Psoas muscle (tissue), 8 donors: Measurements from ENCODE around the gene GSX2. TPM values are rescaled to one million over a fixed set of nuclear protein-coding genes. Genes with fewer than 3 reads are reported as not detected.

ENCODE experiments used
- ATAC-seq, 4 donors: fragments of 200-7000 bp; cut with Tn5 transposase; one replicate each; pipeline ENCODE4 v1.9.1; 2020; ENCODE audit warnings: moderate library complexity in 3 of 4, mild to moderate bottlenecking in 2 of 4
- DNase-seq, 2 donors: peaks; one replicate each; pipeline ENCODE4 v3.0.0-alpha.2; 2020
- H3K27ac ChIP-seq: fragments of 200-600 bp; one replicate; pipeline ENCODE4 v1.8.0; 2022
- H3K27me3 ChIP-seq, 3 donors: fragments of 200-600 bp in 1 of 3; one replicate each; pipeline versions ENCODE4 v1.6.1 to v1.8.0; 2013 to 2022; ENCODE audit warnings: low read length in 2 of 3, mild to moderate bottlenecking in 2 of 3, moderate library complexity in 1 of 3; ENCODE audit not compliant: insufficient read depth in 3 of 3
- H3K36me3 ChIP-seq, 2 donors: fragments of 200-600 bp in 1 of 2; one replicate each; pipeline versions ENCODE4 v1.6.1 to v1.8.0; 2013 to 2022; ENCODE audit warnings: low read depth in 1 of 2, mild to moderate bottlenecking in 1 of 2, moderate library complexity in 1 of 2; ENCODE audit not compliant: insufficient read depth in 1 of 2
- H3K4me1 ChIP-seq: fragments of 200-600 bp; one replicate; pipeline ENCODE4 v1.8.0; 2022
- H3K4me3 ChIP-seq: fragments of 200-600 bp; one replicate; pipeline ENCODE4 v1.8.0; 2022; ENCODE audit warnings: mild to moderate bottlenecking
- H3K9me3 ChIP-seq: fragments of 200-600 bp; one replicate; pipeline ENCODE4 v1.8.0; 2022
- WGBS, 3 donors: extraction: QIAGEN DNeasy Blood & Tissue Kit; methylation state at CpG; one replicate each; pipeline versions ENCODE4 v1.1.6 to v1.1.7; 2013; 5-methylcytosine and 5-hydroxymethylcytosine counted together
- intact Hi-C, 2 donors: fragments of 100-400 bp; cut with DNase I; formaldehyde crosslinking; loops; one replicate each; pipeline versions ENCODE4 v1.11.0 to v1.14.2; 2022
- polyA plus RNA-seq, 3 donors: library from polyadenylated mRNA; stranded (reverse); fragments of 200-250 nt; gene quantifications; one replicate each; pipeline ENCODE4 v1.2.3, GENCODE V29; 2013
- total RNA-seq, 4 donors: library from RNA; stranded (reverse); fragmentation: NEBNext Ultra II Directional in 2 of 4; extraction: Animal tissue kit (Norgen Biotek cat#: 25700) in 2 of 4; gene quantifications; one replicate each; pipeline versions ENCODE4 v1.2.1 to v1.2.4, GENCODE V29; 2021 to 2023
- TF ChIP-seq, protein P1 (sequence below): fragments of 200-600 bp; IDR thresholded peaks from one replicate; pipeline ENCODE4 v1.8.0; 2022; ENCODE audit warnings: antibody characterized with exemption
- donor health status: healthy with polysubstance abuse.
- donor health status: DM: no; HTN: no; CAD: no; lungs with moderate emphysema.
- donor health status: Bipolar disorder and iron deficiency.
- donor health status: healthy.
- donor health status: DM: yes; HTN: yes; CAD: no.
- donor health status: DM: no; HTN: no; CAD: no.
- donor health status: DM: no; HTN: no; CAD: no.
- donor health status: DM: yes; HTN: yes; CAD: no.

GSX2 gene
- total and polyA plus RNA-seq, 7 donors = not detected

DNA sequence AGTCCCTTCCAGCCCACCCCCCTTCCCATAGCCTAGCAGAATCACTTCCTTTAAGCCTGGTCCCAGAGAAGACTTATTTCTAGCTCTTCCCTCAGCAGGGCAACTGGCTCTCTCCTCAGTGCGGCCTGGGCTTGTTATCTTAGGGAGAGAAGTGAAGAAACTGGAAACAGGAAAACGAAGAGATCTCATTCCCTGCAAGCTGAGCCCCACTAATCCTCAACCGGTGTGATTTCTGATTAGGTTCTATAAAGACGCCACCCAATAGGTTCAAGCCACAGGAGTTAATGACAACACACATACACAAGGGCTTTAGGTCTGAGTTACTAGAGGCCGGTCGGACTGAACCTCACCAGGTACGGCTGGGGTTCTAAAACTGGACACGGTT lies 3.2 kb downstream of the GSX2 start:
- intact Hi-C loops = no loop called here
- H3K27ac ChIP-seq = no peak overlapping the region
- DNase-seq (no peak), ATAC-seq (no peak)
- H3K27me3 ChIP-seq = peaks cover 0 to 99% (median 28%) of the 10 kb centered on the region in 3 donors
- TF ChIP-seq, protein P1, sequence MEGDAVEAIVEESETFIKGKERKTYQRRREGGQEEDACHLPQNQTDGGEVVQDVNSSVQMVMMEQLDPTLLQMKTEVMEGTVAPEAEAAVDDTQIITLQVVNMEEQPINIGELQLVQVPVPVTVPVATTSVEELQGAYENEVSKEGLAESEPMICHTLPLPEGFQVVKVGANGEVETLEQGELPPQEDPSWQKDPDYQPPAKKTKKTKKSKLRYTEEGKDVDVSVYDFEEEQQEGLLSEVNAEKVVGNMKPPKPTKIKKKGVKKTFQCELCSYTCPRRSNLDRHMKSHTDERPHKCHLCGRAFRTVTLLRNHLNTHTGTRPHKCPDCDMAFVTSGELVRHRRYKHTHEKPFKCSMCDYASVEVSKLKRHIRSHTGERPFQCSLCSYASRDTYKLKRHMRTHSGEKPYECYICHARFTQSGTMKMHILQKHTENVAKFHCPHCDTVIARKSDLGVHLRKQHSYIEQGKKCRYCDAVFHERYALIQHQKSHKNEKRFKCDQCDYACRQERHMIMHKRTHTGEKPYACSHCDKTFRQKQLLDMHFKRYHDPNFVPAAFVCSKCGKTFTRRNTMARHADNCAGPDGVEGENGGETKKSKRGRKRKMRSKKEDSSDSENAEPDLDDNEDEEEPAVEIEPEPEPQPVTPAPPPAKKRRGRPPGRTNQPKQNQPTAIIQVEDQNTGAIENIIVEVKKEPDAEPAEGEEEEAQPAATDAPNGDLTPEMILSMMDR = no peak
- H3K9me3 ChIP-seq = no peaks in the 10 kb centered on the region
- 15 to 20% (median 17%) methylated on average over 8 of the region's 8 CpGs for WGBS, 3 donors
- H3K4me1 ChIP-seq = peaks cover 13% of the 10 kb centered on the region
- peak overlapping the region; percentile 54 for H3K4me3 ChIP-seq
- H3K36me3 ChIP-seq = no peaks in the 10 kb centered on the region

GRCh38 chr4:54104907-54105306 lies 4.9 kb downstream of the GSX2 start:
- H3K9me3 ChIP-seq = no peaks in the 10 kb centered on the region
- TF ChIP-seq, protein P1 = no peak
- H3K36me3 ChIP-seq = no peaks in the 10 kb centered on the region
- intact Hi-C loops = no loop called here
- H3K27me3 ChIP-seq = peaks cover 0 to 99% (median 32%) of the 10 kb centered on the region in 3 donors
- DNase-seq (no peak), ATAC-seq (no peak)
- H3K4me1 ChIP-seq = peaks cover 13% of the 10 kb centered on the region
- 92 to 100% (median 95%) methylated on average over 1 of the region's 1 CpG for whole genome bisulfite sequencing, 3 donors
- H3K4me3 ChIP-seq = no peak overlapping the region
- H3K27ac ChIP-seq = no peak overlapping the region

DNA sequence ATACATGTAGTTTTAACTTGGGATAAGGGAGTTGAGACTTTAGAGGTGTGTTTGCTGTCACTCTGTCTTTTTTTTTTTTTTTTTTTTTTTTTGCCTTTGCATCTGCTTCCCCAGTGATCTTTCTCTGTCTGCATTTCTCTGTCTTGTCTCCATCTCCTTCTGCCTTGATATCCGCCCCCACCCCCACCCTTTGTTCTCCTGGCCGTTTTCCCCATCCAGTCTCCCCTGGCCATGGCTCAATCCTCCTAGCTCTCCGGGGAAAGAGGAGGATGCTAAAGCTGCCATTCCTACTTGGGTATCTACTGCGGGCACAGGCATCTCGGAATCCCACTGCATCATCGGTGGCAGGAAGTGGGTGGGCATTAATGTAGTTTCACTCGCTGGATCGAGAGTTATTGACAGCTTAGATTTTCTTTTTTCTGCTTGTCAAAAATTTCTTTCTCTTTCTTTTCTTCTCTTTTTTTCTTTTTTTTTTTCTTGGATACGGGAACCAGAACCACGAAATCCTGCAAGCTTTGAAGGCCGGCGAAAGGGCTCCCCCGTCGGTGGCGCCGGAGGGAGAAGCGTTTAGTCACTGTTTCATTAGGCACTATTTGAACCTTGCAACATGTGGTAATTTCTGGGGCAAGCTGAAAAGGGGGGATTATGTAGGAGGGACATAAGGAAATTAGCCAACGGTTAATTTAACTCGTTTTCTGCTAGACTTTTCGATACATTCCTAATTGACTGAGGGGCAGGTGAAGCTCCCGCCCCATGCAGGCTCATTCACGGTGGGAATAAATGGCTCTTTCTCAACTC lies 8.2 kb downstream of the GSX2 start:
- peaks cover 7 to 97% (median 21%) of the 10 kb centered on the region in 3 donors for H3K27me3 ChIP-seq
- H3K36me3 ChIP-seq = no peaks in the 10 kb centered on the region
- H3K4me3 ChIP-seq = no peak overlapping the region
- 19 to 40% (median 33%) methylated on average over 22 of the region's 22 CpGs for WGBS, 3 donors
- DNase-seq = no peak
- no peak overlapping the region for H3K27ac ChIP-seq
- no peaks in the 10 kb centered on the region for H3K9me3 ChIP-seq
- intact Hi-C loops = no loop called here
- peaks cover 7% of the 10 kb centered on the region for H3K4me1 ChIP-seq
- TF ChIP-seq, protein P1 = no peak
- no peak for ATAC-seq

GRCh38 chr4:54109241-54110018 lies 9.5 kb downstream of the GSX2 start:
- intact Hi-C loops = no loop called here
- H3K27me3 ChIP-seq = peaks cover 7 to 85% (median 19%) of the 10 kb centered on the region in 3 donors
- WGBS, 3 donors = 7 to 14% (median 11%) methylated on average over 45 to 51 of the region's 51 CpGs
- DNase-seq (no peak), ATAC-seq (peak in 1 of 4 donors; percentile 33)
- no peaks in the 10 kb centered on the region for H3K36me3 ChIP-seq
- peak overlapping the region; percentile 31 for H3K4me3 ChIP-seq
- H3K9me3 ChIP-seq = no peaks in the 10 kb centered on the region
- no peaks in the 10 kb centered on the region for H3K4me1 ChIP-seq
- H3K27ac ChIP-seq = no peak overlapping the region
- TF ChIP-seq, protein P1 = no peak
